Chondrocyte (in vitro differentiated cells): Measurements from ENCODE around the gene MYL12A. TPM values are rescaled to one million over a fixed set of nuclear protein-coding genes. Genes with fewer than 3 reads are reported as not detected.

Experiments used
- DNase-seq: peaks from one replicate; pipeline ENCODE4 v3.0.0; 2021; ENCODE audit warnings: mixed read lengths, low spot score
- H3K27ac Mint-ChIP-seq: one replicate; pipeline ENCODE4 v1.8.0; 2021; ENCODE audit warnings: mild to moderate bottlenecking, moderate library complexity, mixed read lengths; ENCODE audit not compliant: unreplicated experiment
- H3K27me3 Mint-ChIP-seq: 2 replicates; pipeline ENCODE4 v1.8.0; 2021; ENCODE audit warnings: low read depth, mixed read lengths
- H3K36me3 Mint-ChIP-seq: 2 replicates; pipeline ENCODE4 v1.8.0; 2021; ENCODE audit warnings: low read depth, mixed read lengths
- H3K4me1 Mint-ChIP-seq: 2 replicates; pipeline ENCODE4 v1.8.0; 2021; ENCODE audit warnings: low read depth, mild to moderate bottlenecking, mixed read lengths
- H3K4me3 Mint-ChIP-seq: one replicate; pipeline ENCODE4 v1.8.0; 2021; ENCODE audit warnings: mild to moderate bottlenecking, moderate library complexity, mixed read lengths; ENCODE audit not compliant: unreplicated experiment
- H3K9me3 Mint-ChIP-seq: 2 replicates; pipeline ENCODE4 v1.8.0; 2021; ENCODE audit warnings: low read depth, mixed read lengths
- CTCF ChIP-seq: fragments of 200-600 bp; sonication (generic); IDR thresholded peaks from 2 replicates; pipeline ENCODE4 v1.5.0; 2021; ENCODE audit warnings: antibody characterized with exemption, mild to moderate bottlenecking, moderate library complexity
- total RNA-seq: library from RNA; stranded (reverse); gene quantifications from 3 replicates; pipeline ENCODE4 v1.2.1, GENCODE V29; 2021

Gene MYL12A
- total RNA-seq, 1 donor from 2014 or later: 647 TPM

- DNase-seq: no peak
- Mint-ChIP-seq H3K27me3 (no peaks in the 10 kb centered on the region), H3K4me1 (no peaks in the 10 kb centered on the region), H3K4me3 (no peak overlapping the region), H3K9me3 (no peaks in the 10 kb centered on the region), H3K27ac (no peak overlapping the region), H3K36me3 (no peaks in the 10 kb centered on the region)
- TF ChIP-seq CTCF: no peak
These were observed 21.6 kb upstream of the MYL12A start for GRCh38 chr18:3226048-3226447.

- TF ChIP-seq CTCF: no peak
- no peak for DNase-seq
- Mint-ChIP-seq H3K4me1 (no peaks in the 10 kb centered on the region), H3K27me3 (no peaks in the 10 kb centered on the region), H3K4me3 (no peak overlapping the region), H3K9me3 (no peaks in the 10 kb centered on the region), H3K36me3 (no peaks in the 10 kb centered on the region), H3K27ac (no peak overlapping the region)
These were observed 16.9 kb upstream of the MYL12A start for GRCh38 chr18:3230401-3231334.

GRCh38 chr18:3233004-3233403 is 14.6 kb upstream of the MYL12A start:
- H3K27me3 Mint-ChIP-seq: no peaks in the 10 kb centered on the region
- H3K27ac Mint-ChIP-seq: no peak overlapping the region
- no peaks in the 10 kb centered on the region for H3K9me3 Mint-ChIP-seq

GRCh38 chr18:3233433-3234168 is 14.0 kb upstream of the MYL12A start:
- no peaks in the 10 kb centered on the region for H3K36me3 Mint-ChIP-seq
- no peak overlapping the region for H3K4me3 Mint-ChIP-seq
- H3K9me3 Mint-ChIP-seq: no peaks in the 10 kb centered on the region
- no peak for TF ChIP-seq CTCF
- no peak for DNase-seq
- no peak overlapping the region for H3K27ac Mint-ChIP-seq
- H3K27me3 Mint-ChIP-seq: no peaks in the 10 kb centered on the region
- no peaks in the 10 kb centered on the region for H3K4me1 Mint-ChIP-seq

More at GRCh38 chr18:3233004-3233403, 14.6 kb upstream of the MYL12A start:
- Mint-ChIP-seq H3K4me3 (no peak overlapping the region), H3K4me1 (no peaks in the 10 kb centered on the region), H3K36me3 (no peaks in the 10 kb centered on the region)
- no peak for TF ChIP-seq CTCF
- no peak for DNase-seq

GRCh38 chr18:3234457-3234856 is 13.1 kb upstream of the MYL12A start:
- peaks cover 2% of the 10 kb centered on the region for H3K36me3 Mint-ChIP-seq
- H3K9me3 Mint-ChIP-seq: no peaks in the 10 kb centered on the region
- no peak for TF ChIP-seq CTCF
- no peak overlapping the region for H3K27ac Mint-ChIP-seq
- no peaks in the 10 kb centered on the region for H3K4me1 Mint-ChIP-seq
- no peak overlapping the region for H3K4me3 Mint-ChIP-seq
- H3K27me3 Mint-ChIP-seq: no peaks in the 10 kb centered on the region
- DNase-seq: no peak
